SKM-1 treated with dmso at 0.1 percent for 144 hours (cell line): ENCODE results near the gene DSC3.

Source experiments
- DNase-seq: peaks from one replicate; lab custom pipeline; 2025; ENCODE audit not compliant: unreplicated experiment; lab: John Stamatoyannopoulos, UW

The DSC3 gene

DNA sequence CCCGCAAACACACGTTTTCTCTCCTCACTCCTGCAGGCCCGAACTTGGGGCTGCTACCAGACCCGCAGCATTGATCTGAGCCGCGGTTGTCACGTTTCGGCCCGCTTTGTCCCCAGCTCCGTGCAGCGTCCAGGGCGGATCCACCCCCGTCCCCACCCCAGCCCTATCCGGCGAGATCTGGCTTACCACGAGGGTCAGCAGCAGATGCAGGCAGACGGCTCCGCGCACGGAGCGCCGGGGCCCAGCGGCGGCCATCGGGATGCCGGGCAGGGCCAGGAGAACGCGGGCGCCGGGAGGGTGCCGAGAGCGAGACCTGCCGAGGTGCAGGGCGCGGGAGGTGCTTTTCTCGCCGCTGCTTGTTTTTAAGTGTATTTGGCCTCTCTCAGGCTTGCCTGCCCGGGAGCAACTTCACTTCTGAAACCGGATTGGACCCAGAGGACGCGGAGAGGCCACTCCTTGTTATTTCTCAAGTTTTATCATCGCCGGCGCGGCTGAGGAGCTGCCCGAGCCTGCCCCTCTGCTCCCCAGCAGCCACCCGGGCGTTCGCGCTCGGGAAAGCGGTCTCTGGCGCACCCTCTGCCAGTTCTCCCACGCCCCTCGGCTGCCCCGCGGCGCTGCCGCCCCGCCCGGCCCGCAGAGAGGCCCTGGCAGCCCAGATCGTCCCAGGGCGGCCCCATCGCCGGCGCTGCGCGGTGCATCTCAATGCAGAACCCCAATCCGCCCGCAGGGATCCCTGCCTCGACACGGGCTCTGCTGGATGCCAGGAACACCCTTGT, at the start of gene DSC3:
DSC3 (minus strand) TSS at position 337 of the 776 bp plus-strand sequence; CDS start at position 255, 82 bp downstream.
- no peak for DNase-seq

DNA sequence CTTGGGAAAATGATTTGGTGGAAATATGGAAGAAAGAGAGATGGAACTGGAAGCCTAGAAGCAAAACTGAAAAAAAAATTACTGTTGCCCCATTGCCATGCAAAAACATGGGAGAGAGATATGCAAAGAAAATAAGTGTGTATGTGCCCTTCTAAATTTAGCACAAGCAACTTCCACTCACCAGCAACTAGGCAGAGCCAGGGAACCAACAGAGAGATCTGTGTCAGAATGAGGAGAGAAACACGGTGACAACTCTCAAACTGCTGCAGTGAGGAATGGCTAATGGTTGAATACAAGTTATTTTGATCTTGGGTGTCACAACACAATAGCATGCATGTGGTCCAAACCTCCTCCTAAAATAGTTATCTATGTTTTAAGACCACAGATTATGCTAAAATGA, 48.8 kb upstream of the DSC3 start:
- DNase-seq = no peak

DNA sequence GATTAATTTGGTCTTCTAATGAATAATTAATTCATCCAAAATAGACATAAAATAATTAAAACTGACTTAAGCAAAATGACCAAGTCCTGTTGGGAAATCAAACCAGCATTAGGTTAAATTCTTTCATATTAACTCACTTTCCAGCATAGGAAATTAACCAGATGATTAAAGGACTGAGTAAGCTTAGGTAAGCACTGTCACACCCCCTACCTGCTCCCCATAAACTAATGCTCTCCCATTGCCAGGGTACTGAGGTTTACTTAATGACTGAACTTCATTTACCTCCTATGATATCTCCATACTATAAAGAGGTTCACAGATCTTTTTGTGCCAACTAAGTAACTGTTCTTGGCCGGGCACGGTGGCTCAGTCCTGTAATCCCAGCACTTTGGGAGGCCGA, 46.0 kb upstream of the DSC3 start:
- no peak for DNase-seq

DNA sequence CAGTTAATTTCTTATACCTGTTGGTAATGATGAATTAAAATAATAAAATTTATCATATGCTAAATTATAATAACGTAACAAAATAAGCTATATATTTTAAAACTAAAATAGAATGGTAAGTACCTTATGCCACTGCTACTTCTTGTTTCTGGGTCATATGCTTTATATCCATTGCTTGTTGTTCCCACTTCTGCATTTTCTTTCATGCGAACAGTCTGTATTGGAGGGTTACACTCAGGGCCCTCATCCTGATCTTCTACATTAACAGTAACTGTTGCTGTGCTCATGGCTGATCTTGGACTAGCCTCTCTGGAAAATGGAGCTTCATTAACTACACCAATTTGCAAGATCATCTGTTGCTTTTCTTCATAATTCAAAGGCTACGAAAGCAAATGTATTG, 37.4 kb upstream of the DSC3 start:
- no peak for DNase-seq

DNA sequence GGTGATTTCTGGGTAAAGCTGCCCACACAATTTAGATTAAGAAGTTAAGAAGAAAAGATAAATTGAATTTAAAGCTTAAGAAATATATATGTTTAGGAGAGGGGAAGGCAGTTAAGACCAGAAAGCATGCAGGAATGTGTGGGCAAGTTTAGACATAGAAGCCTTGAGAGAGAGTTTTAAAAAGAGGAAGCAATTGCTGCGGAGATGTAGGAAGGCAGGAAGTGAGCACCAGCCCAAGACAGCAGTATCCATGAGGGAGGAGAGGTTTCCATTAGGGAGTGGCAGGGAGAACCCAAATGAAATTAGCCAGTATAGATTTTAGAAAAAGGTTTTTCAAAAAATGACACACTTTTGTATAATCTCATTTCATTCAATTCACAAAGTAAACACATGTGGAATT, 35.3 kb upstream of the DSC3 start:
- DNase-seq = peak; percentile 37

DNA sequence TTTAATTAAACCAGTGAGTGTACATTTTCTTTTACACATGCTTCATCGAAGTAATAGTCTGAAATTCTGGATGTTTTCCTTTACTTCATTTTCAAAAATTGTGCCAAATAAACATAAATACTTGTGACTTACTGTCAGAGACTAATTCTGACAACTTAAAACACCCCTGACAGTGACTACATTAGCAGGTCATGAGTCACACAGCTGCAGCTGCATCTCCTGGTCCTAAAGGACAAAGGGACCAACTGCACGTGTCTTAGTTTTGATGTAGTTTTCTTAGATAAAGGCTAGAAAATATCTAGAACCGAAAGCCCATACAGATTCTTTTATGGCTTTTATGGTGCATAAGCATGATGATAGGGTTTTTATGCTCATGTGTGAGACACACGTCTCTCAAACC, 29.6 kb upstream of the DSC3 start:
- no peak for DNase-seq

DNA sequence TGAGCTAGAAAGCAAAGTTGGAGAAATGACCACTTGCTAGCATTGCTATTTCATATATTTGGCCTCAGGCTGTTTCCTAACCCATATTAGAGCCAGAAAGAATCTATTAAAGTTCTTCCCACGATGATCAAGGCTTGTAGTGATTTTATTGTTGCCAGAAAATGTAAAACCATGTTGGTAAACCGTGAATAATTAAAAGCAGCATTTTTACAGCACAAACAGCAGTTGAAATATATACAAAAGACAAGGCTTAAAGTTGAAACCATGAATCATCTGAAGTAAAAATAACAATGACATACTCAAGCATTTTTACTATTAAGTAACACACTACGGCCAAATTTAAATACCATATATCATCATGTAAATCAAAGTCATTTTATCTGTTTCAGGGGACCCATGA, 27.7 kb upstream of the DSC3 start:
- no peak for DNase-seq

DNA sequence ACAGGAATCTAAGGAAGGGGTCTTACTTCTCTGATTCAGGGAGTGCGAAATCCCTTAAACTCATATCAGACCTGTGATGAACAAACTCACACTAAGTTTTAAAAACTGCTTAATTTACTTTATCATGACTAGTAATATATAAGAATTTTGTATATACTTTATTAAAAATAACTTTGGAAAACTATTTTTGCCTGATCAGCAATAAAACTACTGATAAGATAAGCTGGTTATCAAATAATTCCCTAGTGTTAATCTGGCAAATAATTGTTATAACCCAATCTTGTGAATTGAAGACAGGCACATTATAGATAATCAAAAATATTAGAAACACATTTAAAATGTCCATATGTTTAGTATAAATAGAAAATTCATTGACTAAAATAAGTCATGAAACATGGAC, 23.7 kb upstream of the DSC3 start:
- DNase-seq = no peak

DNA sequence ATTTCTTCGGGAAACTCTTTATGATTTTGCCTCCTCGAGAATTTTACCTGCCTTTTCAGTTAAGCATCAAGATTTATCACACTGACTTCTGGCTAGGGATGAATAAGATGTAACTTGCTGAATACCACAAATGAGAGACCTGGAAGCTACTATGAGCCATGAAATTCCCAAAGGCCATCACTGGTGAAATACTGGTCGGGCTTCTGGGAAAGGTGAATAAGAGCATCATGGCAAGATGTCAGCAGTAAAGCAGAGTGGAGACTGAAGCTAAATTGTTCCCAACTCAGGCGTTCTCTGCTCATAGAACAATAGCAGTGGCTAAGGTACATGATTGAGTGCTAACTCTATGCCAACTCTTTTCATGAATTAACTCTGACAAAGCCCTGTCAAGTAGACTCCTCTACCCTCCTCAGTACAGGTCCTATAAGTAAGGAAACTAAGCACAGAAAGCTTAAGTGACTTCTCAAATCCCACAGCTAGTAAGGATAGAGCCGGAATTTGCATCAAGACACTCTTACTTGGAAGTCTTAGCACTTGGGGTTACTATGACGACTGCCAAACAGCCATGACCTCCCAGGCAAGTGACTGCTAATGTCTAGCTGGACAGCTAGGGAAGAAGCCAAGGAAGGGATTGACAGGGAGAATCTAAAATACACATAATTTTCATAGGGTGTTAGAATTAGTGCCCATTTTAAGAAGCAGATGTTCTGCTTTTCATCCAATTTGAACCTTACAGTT, 22.7 kb upstream of the DSC3 start:
- DNase-seq = no peak

DNA sequence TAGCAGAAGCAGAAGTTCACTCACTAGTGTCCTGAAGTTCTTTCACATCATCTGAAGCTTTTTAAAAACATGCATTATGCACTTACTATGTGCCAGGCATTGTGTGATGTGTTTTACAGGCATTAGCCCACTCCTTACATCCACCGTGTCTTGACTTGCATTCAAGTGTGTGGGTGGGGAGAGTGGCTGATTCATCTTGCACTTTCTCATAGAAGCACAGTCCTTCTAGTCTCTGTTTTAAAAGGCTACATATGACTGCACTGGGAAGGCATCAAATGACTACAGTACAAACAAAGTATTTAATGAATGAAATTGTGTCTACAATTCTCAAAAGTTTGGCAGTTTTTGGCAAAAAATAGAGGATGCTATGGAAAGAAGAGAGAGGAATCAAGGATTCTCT, 21.6 kb upstream of the DSC3 start:
- no peak for DNase-seq

DNA sequence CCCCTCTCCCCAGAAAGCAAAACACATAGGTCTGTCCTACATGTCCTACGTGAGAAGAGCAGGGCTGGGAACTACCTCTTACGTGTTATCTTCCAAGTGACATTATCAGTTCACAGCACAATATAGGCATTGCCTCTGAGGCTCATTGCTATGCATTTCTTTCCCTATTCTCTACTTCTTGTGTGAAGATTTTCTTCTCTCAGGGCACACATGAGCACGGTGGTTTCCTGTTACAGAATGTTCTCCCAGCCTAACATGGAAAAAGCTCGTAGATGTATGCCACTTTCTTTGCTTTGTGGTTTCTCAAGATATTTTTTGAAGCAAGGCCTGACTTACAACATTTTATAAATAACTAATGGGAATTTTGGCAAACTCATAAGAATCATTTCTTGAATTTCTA, 19.4 kb upstream of the DSC3 start:
- DNase-seq = no peak

DNA sequence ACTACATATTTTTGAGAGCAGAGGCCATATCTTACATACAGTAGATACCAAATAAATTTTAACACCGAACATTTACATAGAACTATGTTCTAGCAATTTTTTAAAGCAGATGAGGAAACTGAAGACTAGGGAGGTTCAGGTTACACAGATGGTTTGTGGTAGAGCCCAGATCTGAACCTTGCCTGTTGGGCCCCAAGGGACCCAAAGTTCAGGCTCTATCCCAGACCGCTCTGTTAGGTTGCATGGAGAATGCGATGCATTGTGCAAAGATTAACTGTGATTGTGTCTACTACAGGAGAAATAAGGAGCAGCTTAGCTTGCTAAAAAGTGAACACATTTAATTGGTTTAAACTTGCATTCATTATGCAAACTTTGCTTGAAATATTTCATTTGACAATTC, 16.4 kb upstream of the DSC3 start:
- DNase-seq = no peak

DNA sequence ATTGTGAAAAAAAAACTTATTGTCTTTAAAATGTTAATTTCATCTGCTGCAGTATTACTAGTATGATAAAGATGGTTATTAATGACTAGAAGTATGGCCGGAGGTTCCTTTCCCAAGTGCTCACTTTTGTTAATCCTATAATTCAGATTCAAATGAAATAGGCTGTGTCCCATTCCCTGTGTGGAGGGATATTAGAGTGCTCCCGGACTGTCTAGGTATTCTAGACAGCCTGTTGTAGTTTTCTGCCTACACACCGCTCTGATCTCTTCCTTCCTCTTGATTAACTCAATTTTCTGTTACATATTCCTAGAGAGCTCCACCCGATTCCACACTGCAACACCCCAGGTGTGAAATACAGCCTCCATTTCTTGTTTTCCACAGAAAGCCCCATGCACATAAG, 15.4 kb upstream of the DSC3 start:
- DNase-seq = no peak

DNA sequence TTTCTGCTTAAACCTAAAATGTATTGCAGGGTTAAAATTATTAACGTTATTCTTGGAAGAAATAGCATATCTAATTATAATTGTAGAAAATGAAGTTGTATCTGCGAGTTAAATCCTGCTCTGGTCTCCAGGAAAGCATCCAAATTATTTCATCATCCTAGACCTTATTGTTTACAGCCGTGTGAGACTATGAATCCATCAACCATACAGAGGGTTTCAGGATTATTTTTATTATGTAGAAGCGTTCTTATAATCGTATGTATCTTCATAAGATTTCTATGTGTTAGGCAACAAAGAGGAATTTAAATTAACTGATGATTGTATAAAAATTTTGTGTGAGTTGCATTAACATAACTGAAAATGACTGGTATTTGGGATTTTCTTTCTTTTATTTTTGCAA, 14.5 kb upstream of the DSC3 start:
- no peak for DNase-seq

DNA sequence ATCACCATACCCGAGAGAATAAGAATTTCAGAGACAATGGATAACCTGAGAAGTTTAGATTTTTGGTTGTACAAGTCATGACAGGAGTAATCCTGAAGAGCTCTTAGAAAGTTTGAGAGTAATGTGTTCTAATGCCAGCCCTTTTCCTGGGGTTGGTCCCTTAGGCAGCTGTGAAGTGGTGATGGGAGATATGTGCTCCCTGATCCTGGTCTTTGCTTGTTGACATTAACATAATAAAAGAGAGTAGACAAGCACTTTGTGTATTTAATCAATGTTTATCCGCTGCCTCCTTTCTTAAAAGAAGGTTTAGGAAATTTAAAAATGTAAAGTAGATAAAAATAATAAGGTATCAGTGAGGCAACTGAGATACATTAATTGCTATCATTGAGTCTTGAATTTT, 13.8 kb upstream of the DSC3 start:
- DNase-seq = no peak

DNA sequence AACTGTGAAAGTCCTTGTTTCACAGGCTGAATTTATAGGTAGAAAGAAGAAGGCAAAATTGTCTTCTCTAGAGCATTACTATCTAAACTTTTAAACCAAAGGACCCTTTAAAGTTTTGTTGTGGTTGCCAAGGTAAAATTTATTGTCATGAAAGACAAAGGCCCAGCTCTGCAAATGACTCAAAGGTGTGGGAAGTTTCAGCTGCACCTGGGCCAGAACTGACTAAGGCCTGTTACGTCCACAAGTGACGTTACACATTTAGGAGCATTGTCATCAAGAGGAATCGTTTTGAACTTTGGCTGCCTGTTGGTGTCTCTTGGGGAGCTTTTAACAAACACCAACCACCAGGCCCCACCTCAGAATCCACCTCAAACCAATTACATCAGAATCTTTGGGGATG, 8.1 kb upstream of the DSC3 start:
- no peak for DNase-seq

DNA sequence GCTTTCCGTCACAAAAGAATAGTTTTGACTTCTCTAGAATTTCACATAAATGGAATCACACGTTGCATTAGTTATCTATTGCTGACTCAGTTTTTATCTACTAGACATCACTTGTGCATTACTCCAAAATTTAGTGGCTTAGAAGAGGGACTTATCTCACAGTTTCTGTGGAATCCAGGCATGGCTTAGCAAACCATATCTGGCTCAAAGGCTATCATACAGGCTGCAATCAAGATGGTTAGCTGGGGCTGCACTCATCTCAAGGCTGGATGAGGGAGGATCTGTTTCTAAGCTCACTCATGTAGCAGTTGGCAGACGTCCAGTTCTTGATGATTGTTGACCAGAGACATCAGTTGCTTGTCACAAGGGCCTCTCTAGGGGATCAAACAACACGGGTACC, 6.6 kb upstream of the DSC3 start:
- no peak for DNase-seq

DNA sequence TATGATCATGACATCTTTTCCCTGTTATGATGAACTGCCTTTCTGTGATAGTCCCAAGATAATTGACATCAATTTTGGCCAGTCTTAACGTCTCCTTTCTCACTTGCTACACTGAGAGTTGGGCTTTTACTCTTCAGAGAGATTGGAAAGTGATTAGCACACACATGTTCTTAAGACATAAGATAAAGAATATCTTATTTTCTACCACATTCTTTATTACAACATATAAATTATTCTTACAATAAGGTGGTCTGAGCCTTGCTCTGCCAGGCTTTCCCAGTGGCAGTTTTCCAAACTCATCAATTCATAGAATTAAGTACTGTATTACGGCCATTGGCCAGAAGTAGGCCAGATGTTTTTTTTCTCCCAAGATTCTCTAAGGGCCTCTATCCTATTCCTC, 5.7 kb upstream of the DSC3 start:
- no peak for DNase-seq

DNA sequence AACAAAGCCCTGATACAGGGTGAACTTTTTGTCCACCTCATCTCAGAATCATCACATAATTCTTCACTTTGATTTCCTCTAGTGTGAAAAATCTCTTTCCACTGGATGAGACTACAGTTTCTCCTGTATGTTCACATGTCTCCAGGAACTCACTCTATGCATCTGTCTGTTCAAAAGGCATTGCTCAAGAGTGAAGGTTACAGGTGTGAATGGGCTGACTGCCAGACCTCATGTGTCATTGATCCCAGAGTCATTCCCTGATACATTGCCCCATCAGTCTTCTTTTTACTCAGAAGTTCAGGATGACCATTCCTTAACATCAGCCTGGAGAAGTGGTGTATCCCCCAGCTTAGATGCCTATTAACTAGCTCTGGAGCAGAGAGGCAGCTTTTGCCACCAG, 4.4 kb upstream of the DSC3 start:
- no peak for DNase-seq

DNA sequence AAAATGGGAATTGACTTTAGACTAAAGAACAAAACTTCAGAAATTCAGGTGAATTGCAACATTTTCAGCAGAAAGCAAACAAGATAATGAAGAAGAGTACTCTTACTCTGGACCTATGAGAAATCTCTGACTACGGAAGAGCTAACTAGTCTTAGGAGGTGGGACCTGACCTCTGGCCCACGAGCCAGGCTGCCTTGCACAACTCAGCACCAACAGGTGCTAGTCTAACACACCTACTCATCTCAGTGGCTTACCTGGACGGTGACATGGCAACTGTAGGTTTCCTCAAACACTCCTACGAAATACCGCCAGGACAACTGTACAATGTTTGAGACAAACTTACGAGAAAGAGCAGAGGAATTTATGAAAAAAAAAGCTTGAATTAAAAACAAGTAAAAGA, 3.1 kb upstream of the DSC3 start:
- DNase-seq = no peak

DNA sequence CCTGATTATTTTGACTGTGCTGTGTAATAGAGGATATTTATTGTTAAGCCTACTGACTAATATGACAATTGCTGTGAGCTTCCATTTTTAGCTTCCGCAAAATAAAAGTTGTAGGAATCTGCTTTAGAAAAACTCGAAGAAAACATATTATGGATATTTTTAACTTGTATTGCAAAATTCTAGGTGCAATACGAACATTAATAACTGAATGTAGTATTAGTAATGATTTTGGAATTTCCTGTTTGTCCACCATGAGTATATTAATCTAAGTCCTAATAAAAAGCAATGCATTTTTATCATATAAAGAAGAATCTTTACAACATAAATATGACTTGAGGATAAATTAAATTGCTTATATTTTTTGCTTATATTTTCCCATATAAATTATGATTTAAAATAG, 2.4 kb upstream of the DSC3 start:
- DNase-seq = no peak

DNA sequence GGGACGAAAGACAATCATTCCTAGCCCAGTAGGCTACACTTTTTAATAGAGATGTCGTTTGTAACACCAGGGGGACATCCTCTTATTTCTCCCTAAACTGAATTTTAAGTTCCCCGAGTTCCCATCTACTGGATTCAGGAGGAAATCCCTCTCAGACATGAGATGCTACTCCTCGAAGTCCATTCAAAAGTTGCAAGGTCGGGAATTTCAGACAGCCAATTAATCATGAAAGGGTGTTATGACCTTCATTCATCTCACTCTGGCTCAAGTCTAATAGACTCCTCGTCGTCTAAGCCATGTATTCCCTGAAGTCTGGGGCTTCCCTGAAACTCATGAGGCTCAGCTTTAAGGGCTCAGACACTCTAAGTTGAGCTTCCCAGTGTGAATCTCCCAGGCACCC, 1.2 kb upstream of the DSC3 start:
- DNase-seq = no peak

DNA sequence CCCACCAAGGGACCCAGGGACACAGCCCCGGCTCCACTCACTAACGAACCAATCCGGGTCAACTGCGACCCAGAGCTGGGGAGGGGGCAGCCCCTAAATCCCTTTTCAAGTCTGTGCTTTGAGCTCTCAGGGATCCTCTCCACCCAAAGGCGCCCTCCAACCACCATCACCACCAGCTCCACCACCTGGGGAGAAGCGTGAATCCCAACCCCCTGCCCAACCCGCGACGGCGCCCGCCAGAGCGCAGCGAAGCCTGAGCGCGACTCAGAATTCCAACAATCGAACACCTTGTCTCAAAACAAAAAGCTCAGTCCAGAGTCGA, 497 bp downstream of the DSC3 start:
- no peak for DNase-seq
